DOHH2 (cell line): ENCODE measurements around the gene RAB13.

Source experiments
- CTCF ChIP-seq: fragments of 200-600 bp; sonication (generic); IDR thresholded peaks from one replicate; pipeline ENCODE4 v1.5.1; 2014; ENCODE audit warnings: antibody characterized with exemption, mild to moderate bottlenecking, low read depth, low read length; ENCODE audit not compliant: poor library complexity, severe bottlenecking
- EZH2phosphoT487 ChIP-seq: fragments of 200-600 bp; sonication (generic); IDR thresholded peaks from 2 replicates; pipeline ENCODE4 v1.6.1; 2017; ENCODE audit warnings: borderline replicate concordance, mild to moderate bottlenecking, antibody characterized with exemption, low read length, moderate library complexity, mixed read lengths

GRCh38 chr1:153968408-153968807 lies 17.7 kb downstream of the RAB13 start:
- TF ChIP-seq CTCF (no peak), EZH2phosphoT487 (no peak)
